DND-41 (cell line): ENCODE data around the gene SLC35F3.
"Not testable (repeated sequence)": the region's sequence is repeated elsewhere in the genome, so short reads cannot be mapped to it uniquely, and the experiment has no call there.

ENCODE experiments used
- EZH2 ChIP-seq: IDR thresholded peaks from 3 replicates; pipeline ENCODE4 v1.6.1; 2012; ENCODE audit warnings: borderline replicate concordance, low read depth, mild to moderate bottlenecking, moderate library complexity, low read length, inconsistent platforms; ENCODE audit not compliant: severe bottlenecking
- TF ChIP-seq, protein P1 (sequence below): IDR thresholded peaks from 2 replicates; pipeline ENCODE4 v1.5.1; 2012; ENCODE audit warnings: borderline replicate concordance, low read length, moderate library complexity, mild to moderate bottlenecking; ENCODE audit not compliant: poor library complexity, severe bottlenecking; ENCODE audit errors: extremely low read depth

DNA sequence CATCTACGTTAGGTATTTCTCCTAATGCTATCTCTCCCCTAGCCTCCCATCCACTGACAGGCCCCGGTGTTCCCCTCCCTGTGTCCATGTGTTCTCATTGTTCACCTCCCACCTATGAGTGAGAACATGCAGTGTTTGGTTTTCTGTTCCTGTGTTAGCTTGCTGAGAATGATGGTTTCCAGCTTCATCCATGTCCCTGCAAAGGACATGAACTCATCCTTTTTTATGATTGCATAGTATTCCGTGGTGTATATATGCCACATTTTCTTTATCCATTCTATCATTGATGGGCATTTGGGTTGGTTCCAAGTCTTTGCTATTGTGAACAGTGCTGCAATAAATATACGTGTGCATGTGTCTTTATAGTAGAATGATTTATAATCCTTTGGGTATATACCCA is 247.9 kb downstream of the SLC35F3 start:
- TF ChIP-seq, protein P1, sequence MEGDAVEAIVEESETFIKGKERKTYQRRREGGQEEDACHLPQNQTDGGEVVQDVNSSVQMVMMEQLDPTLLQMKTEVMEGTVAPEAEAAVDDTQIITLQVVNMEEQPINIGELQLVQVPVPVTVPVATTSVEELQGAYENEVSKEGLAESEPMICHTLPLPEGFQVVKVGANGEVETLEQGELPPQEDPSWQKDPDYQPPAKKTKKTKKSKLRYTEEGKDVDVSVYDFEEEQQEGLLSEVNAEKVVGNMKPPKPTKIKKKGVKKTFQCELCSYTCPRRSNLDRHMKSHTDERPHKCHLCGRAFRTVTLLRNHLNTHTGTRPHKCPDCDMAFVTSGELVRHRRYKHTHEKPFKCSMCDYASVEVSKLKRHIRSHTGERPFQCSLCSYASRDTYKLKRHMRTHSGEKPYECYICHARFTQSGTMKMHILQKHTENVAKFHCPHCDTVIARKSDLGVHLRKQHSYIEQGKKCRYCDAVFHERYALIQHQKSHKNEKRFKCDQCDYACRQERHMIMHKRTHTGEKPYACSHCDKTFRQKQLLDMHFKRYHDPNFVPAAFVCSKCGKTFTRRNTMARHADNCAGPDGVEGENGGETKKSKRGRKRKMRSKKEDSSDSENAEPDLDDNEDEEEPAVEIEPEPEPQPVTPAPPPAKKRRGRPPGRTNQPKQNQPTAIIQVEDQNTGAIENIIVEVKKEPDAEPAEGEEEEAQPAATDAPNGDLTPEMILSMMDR, result not testable (repeated sequence)
- not testable (repeated sequence) for TF ChIP-seq EZH2
